RKO (cell line): ENCODE measurements around the gene ENDOU.

Experiments
- DNase-seq: peaks from one replicate; pipeline ENCODE4 v3.0.0-alpha.2; 2016; ENCODE audit warnings: low spot score

ENDOU gene

GRCh38 chr12:47757840-47758583, 32.7 kb upstream of the ENDOU start:
- no peak for DNase-seq

GRCh38 chr12:47757364-47757839, 32.1 kb upstream of the ENDOU start:
- no peak for DNase-seq

- DNase-seq = no peak
These were observed 30.6 kb upstream of the ENDOU start for GRCh38 chr12:47755655-47756562.

- DNase-seq = no peak
These were observed 29.6 kb upstream of the ENDOU start for GRCh38 chr12:47754881-47755280.

GRCh38 chr12:47754126-47754525, 28.8 kb upstream of the ENDOU start:
- DNase-seq = no peak

- no peak for DNase-seq
These were observed 28.0 kb upstream of the ENDOU start for GRCh38 chr12:47753021-47754001.

GRCh38 chr12:47752552-47752951, 27.3 kb upstream of the ENDOU start:
- no peak for DNase-seq

- DNase-seq = no peak
These were observed 26.8 kb upstream of the ENDOU start for GRCh38 chr12:47752121-47752520.

GRCh38 chr12:47751561-47751960, 26.3 kb upstream of the ENDOU start:
- DNase-seq = no peak

- no peak for DNase-seq
These were observed 25.7 kb upstream of the ENDOU start for GRCh38 chr12:47750916-47751470.

GRCh38 chr12:47750229-47750798, 25.0 kb upstream of the ENDOU start:
- no peak for DNase-seq

- no peak for DNase-seq
These were observed 23.6 kb upstream of the ENDOU start for GRCh38 chr12:47748899-47749298.

GRCh38 chr12:47748507-47748828, 23.2 kb upstream of the ENDOU start:
- no peak for DNase-seq

GRCh38 chr12:47747596-47748506, 22.6 kb upstream of the ENDOU start:
- no peak for DNase-seq

GRCh38 chr12:47747126-47747525, 21.8 kb upstream of the ENDOU start:
- DNase-seq = no peak

- no peak for DNase-seq
These were observed 21.2 kb upstream of the ENDOU start for GRCh38 chr12:47746523-47746922.

GRCh38 chr12:47746073-47746472, 20.8 kb upstream of the ENDOU start:
- no peak for DNase-seq

- DNase-seq = no peak
These were observed 20.3 kb upstream of the ENDOU start for GRCh38 chr12:47745485-47746041.

GRCh38 chr12:47744778-47745436, 19.6 kb upstream of the ENDOU start:
- DNase-seq = no peak
